Measurements from ENCODE around the gene CENPW. TPM values are rescaled to one million over a fixed set of nuclear protein-coding genes. Genes with fewer than 3 reads are reported as not detected.

CENPW gene
- total RNA-seq, 1 donor from 2014 or later = 12.1 TPM

GRCh38 chr6:126377594-126378153, 37.8 kb downstream of the CENPW start:
- no peak overlapping the region for H3K4me3 Mint-ChIP-seq (ENCODE audit: unreplicated experiment)

GRCh38 chr6:126380072-126380583, 40.2 kb downstream of the CENPW start:
- Mint-ChIP-seq H3K4me1 (ENCODE audit: low read depth) (no peaks in the 10 kb centered on the region), H3K27ac (ENCODE audit: unreplicated experiment) (no peak overlapping the region), H3K4me3 (ENCODE audit: unreplicated experiment) (no peak overlapping the region), H3K36me3 (ENCODE audit: low read depth) (peaks cover 10% of the 10 kb centered on the region), H3K9me3 (ENCODE audit: low read depth) (peaks cover 33% of the 10 kb centered on the region), H3K27me3 (ENCODE audit: low read depth) (no peaks in the 10 kb centered on the region)
- DNase-seq (ENCODE audit: low spot score) = no peak
- TF ChIP-seq CTCF (IDR thresholded peaks at IDR 0.05) = no peak

More at GRCh38 chr6:126377594-126378153, 37.8 kb downstream of the CENPW start:
- no peak for DNase-seq (ENCODE audit: low spot score)
- Mint-ChIP-seq H3K27me3 (ENCODE audit: low read depth) (no peaks in the 10 kb centered on the region), H3K9me3 (ENCODE audit: low read depth) (peaks cover 14% of the 10 kb centered on the region), H3K4me1 (ENCODE audit: low read depth) (no peaks in the 10 kb centered on the region), H3K27ac (ENCODE audit: unreplicated experiment) (no peak overlapping the region), H3K36me3 (ENCODE audit: low read depth) (peaks cover 2% of the 10 kb centered on the region)
- TF ChIP-seq CTCF (IDR thresholded peaks at IDR 0.05) = no peak

GRCh38 chr6:126381498-126381897, 41.6 kb downstream of the CENPW start:
- H3K4me3 Mint-ChIP-seq (ENCODE audit: unreplicated experiment) = no peak overlapping the region

GRCh38 chr6:126383203-126383602, 43.3 kb downstream of the CENPW start:
- Mint-ChIP-seq H3K36me3 (ENCODE audit: low read depth) (peaks cover 10% of the 10 kb centered on the region), H3K27me3 (ENCODE audit: low read depth) (no peaks in the 10 kb centered on the region), H3K4me1 (ENCODE audit: low read depth) (no peaks in the 10 kb centered on the region), H3K4me3 (ENCODE audit: unreplicated experiment) (no peak overlapping the region), H3K27ac (ENCODE audit: unreplicated experiment) (no peak overlapping the region), H3K9me3 (ENCODE audit: low read depth) (peaks cover 38% of the 10 kb centered on the region)
- TF ChIP-seq CTCF (IDR thresholded peaks at IDR 0.05) = no peak
- no peak for DNase-seq (ENCODE audit: low spot score)

More at GRCh38 chr6:126381498-126381897, 41.6 kb downstream of the CENPW start:
- Mint-ChIP-seq H3K36me3 (ENCODE audit: low read depth) (peaks cover 10% of the 10 kb centered on the region), H3K27me3 (ENCODE audit: low read depth) (no peaks in the 10 kb centered on the region), H3K4me1 (ENCODE audit: low read depth) (no peaks in the 10 kb centered on the region), H3K27ac (ENCODE audit: unreplicated experiment) (no peak overlapping the region), H3K9me3 (ENCODE audit: low read depth) (peaks cover 38% of the 10 kb centered on the region)
- DNase-seq (ENCODE audit: low spot score) = no peak
- TF ChIP-seq CTCF (IDR thresholded peaks at IDR 0.05) = no peak

- DNase-seq (ENCODE audit: low spot score) = no peak
- H3K27ac Mint-ChIP-seq (ENCODE audit: unreplicated experiment) = no peak overlapping the region
- TF ChIP-seq CTCF (IDR thresholded peaks at IDR 0.05) = no peak
- no peaks in the 10 kb centered on the region for H3K4me1 Mint-ChIP-seq (ENCODE audit: low read depth)
- peaks cover 10% of the 10 kb centered on the region for H3K36me3 Mint-ChIP-seq (ENCODE audit: low read depth)
- H3K4me3 Mint-ChIP-seq (ENCODE audit: unreplicated experiment) = no peak overlapping the region
- no peaks in the 10 kb centered on the region for H3K27me3 Mint-ChIP-seq (ENCODE audit: low read depth)
- H3K9me3 Mint-ChIP-seq (ENCODE audit: low read depth) = peaks cover 38% of the 10 kb centered on the region
Observed at GRCh38 chr6:126385536-126385935, 45.6 kb downstream of the CENPW start.

All from chondrocyte (in vitro differentiated cells).